MV-4-11 (cell line): Measurements from ENCODE around the gene NFATC2.
A peak's percentile ranks its signal among the peaks of the same experiment; 100 is the strongest.
"Not testable (repeated sequence)": the region's sequence is repeated elsewhere in the genome, so short reads cannot be mapped to it uniquely, and the experiment has no call there.

Experiments
- DNase-seq: peaks from one replicate; lab custom pipeline; 2025; lab: John Stamatoyannopoulos, UW

NFATC2 gene

DNA sequence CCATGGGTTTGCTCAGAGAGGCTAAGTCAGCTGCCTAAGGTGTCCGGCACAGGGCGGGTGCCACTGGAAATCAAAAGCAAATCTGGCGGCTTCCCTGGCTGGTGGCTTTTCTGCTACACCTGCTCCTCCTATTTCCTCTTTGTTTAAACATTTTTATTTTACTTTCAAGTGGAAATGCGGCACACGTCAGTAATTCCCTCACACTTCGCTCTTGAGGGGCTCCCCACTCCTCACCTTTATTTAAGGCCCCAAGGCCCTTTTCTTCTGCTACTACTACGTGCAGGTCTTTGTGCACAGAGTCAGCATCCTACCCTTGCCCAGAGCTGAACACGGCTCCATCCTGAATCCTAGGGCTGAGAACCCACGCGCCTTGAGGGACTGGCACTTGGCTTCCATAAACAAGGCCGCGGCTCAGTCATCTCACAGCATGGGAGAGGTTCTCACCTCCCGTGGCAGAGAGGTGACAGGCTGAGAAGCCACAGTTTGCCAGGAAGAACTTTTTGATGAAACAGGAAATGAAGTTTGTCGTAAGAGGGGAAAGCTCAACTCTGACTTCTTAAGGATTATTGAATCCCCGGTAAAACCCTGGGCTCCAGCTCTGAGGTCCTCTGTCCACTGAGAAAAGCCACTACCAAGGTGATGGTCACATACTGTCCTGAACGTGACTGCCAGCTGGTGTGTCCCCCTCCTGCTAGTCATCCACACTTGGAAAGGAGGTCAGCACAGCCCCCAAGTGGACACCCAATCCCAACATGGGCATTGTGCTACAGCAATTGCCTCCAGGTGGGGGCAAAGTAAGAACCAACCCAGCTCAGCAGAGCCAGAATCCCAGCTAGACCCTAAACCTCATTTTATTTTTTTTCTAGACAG, 48.0 kb downstream of the NFATC2 start:
- DNase-seq = no peak

DNA sequence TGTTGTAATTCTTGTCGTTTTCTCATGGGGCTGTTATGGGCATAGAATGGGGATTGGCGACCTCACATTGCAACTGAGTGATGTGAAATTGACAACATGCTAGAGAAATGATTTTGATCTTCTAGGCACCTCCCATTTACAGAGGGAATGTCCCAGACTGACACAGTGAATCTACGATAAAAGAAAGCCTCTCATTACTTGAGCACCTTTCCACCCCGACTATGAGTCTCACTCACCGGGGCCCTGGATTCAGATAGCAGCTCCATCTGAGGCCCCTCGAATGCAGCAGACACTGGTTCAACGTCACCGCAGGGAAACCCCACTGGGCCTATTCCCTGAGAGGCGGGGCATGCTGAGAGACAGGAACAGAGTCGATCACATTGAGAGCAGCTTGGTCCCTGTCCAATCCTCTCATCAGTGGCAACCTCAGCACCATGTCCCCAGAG, 49.1 kb downstream of the NFATC2 start:
- no peak for DNase-seq

DNA sequence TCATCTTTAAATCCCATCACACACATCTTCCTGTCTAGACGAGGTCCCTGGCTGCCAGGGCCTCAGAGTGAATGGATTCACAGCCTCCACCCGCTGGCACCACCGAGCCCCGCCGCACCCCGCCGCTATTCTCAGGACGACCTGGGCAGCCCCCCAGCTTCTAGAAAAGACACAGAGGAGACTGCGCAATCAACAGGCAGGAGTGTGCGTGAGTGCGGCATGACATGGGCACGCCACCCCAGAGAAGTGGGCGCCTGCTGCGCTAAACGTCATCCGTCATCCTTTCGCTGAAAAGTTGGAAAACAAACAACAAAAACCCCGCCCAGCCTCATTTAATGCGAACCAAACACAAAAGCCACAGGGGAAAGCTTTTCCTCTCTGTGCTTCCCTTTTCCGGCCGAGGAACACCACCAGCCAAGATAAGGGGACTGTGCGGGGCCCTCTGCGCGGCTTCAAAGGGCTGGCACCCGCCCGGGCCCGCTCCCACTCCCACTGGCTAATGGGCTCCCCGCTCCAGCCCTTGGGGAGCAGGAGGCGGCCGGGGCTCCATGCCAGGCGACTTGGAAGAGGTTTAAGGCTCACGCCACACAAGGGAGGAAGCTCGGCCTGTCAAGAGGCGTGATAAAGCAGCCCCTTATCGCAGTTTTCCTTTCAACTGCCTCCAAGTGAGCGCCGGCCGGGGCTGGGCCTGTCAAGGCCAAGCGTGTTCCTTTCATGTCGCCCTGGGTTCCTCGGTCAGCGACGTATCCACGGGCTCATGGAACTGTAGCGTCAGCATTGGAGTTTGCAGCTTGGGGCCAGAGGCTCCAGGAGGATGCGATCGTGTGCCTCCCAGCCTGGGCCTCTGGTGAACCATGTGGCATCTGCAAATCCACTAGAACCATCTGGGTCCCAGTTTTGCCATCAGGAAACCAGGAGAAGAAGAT, 50.1 kb downstream of the NFATC2 start:
- DNase-seq = peak; percentile 6

DNA sequence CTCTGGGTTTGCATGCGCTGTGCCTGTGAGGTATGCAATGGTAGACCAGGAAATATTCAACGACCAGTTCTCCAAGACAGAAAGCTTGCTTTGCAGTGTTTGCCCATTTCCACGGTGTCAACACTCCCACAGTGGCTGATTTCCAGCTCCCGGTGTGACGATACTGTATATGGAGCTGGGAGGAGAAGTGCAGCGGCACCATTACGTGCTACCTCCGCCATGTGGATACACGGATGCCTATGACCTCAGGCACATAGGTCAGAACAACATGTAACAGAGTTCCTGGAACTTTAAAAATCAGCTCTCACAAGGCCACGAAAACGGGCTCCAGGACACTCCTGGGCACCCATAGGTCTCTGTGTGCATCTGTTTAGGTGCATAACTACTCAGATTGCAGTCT, 51.1 kb downstream of the NFATC2 start:
- no peak for DNase-seq

DNA sequence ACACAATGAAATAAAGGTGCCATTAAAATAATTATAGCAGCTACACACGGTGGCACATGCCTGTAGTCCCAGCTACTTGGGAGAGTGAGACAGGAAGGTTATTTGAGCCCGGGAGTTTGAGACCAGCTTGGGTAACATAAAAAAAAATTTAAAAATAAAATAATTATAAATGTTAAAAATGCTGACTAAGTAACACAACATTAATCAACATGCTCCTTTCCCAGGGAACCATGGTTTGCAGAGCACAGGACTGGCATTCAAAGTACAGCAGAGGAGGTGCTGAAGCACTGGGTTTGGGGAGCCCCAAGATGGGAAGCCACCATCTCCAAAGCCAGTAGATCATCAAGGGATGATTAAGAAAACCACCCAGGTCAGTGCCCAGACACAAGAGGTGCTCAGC, 51.9 kb downstream of the NFATC2 start:
- no peak for DNase-seq

DNA sequence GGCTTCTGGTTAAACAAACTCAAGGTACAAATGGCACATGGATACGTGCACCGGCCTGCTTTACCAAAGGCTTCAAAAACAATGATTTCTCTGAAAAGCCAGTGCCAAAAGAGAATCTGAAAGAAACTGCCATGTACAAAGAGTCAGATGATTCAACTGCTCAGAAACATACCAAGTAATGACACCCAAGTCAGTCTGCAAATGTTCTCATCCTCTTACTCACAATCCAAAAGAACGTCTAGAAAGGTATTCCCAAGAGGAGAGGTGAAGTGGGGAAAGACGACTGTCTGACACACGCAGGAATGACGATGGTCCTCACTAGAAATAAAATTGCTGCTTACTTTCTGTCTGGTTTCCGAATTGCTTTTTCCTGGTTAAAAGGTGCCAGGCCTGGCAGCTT, 52.9 kb downstream of the NFATC2 start:
- DNase-seq = no peak

DNA sequence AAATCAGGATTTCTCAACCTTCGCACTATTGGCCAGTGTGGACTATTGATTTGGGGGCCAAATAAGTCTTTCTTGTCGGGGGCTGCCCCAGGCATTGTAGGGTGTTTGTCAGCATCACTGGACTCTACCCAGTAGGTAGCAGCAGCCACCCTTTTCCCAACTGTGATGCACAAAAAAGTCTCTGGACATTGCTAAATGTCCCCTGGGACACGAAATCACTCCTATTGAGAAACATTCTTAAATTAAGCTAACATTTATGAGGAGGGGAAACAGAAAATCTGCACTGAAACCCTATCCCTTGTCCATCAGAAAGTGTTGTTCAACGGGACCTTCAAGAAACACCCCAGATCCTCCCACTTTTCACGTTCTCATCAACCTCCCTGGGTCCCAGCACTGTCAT, 54.2 kb downstream of the NFATC2 start:
- no peak for DNase-seq

DNA sequence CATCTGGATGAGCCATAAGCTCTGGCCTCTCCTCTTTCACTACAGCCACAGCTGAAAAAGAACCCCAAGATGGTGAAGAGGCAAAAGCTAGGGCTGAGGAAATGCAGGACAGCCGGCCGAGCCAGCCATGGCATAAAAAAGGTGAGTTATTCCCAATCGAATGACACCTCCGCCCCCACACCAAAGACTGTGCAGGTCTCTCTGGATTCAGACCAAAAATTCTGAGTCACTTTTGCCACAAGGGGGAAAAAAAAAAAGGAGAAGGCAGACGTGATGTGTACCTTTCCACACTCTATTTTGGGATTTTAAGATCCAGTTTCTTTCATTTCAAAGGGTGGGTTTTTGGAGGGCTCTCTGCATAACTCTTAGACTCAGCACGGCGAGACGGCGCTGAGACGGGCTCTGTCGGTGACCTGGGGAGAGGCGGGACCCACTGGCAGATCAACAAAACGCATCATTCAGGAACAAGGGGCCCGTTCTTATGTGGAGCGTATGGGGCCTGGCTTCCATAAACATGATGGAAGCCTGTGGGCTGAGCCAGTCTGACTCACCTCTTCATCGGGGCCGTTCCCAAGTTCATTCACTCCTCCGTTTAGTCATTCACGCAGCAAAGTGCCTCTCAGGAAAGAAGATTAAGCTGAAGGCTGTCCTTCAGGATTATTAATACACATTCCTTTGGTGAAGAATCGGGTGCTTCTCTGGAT, 54.8 kb downstream of the NFATC2 start:
- no peak for DNase-seq

DNA sequence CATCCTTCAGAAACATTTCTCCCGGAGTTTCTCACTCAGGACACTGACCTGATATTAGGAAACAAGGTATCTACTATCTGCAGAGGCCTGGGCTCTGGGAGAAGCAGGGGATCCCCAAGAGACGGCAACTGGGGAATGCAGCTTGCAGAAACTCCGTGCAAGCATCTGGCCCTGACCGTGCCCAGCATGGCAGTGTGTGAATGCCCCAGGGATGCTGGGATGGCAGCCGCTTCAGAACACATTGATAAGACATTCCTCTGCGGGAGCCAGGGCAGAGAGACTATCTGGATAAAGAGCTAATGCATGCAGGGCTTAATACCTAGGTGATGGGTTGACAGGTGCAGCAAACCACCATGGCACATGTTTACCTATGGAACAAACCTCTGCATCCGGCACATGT, 55.4 kb downstream of the NFATC2 start:
- no peak for DNase-seq

DNA sequence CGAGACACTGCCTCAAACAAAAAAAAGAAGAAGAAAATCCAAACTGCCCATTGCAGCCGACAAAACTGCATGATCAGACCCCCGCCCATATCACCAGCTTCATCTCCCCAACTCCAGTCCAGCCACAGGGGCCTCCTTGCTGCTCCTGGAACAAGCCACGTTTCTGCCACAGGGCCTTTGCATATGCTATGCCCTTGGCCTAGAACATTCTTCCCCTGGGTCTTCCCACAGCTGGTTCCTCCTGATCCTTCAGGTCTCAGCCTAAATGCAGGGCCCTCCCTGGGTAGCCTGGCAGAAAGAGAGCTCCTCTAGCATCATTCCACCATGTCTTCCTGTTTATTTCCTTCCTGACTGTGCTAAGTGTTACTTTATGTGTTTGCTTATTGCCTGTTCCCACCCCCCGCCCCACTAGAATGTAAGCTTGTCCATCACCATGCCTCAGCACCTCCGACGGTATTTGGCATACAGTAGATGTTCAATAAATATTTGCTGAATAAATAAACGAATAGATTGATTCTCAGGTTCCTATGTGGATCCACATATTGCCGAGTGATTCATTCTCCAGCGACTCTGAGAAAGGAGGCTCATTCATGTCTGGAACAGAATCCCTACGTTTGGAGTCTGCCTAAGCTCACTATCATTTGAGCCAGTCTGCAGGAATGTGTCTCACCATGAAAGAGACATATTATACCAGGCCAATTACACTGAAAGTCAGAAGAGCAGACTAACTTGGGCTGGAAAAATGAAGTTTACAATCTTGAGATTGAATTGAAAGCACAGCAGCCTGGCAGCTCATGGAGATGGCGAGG, 56.1 kb downstream of the NFATC2 start:
- DNase-seq = no peak

DNA sequence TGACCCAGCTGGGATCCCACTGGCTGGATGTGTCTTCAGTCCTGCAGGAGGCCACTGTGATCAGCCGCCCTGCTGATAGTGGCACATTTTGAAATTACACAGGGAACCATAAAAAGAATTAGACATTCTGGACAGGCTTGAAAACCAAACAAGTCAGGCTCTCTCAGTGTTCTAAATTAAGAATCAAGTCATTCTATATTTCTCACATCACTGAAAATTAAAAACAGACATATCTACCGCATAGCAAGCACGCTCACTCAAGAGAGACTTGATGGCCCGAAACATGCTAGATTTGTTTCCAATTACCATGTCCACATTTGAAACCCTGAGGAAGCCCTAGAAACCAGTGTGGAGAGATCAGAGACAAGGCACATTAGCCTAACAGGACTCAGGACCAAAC, 57.7 kb downstream of the NFATC2 start:
- DNase-seq = no peak

DNA sequence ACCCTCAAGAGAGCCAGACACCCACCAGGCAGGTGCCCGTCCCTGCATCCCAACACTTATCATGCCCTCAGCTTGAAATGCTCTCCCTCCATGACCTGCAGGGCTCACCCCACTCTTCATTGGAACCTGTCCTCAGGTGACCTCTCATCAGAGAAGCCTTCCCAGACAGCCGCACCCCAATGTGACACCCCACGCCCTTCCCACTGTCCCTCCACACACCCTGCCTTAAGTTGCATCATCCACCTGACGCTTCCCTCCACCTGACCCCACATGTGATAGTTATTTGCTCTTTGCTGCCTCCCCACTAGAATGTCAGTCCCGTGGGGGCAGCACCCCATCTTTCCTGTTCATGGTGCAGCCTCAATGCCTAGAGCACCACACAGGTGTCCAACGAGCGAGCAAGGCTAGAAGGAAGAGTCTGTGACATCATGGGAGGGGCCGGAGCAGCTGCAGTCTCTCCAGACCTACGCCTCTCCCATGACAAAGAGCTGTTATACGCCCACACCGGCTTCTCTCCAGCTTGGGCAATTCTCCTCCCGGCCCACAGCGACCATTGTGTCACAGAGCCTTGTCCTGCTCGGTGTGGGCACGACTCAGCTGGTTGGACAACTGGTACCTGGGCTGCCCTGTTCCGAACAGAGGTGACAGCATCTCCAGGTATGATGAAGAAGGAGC, 58.2 kb downstream of the NFATC2 start:
- DNase-seq = no peak

DNA sequence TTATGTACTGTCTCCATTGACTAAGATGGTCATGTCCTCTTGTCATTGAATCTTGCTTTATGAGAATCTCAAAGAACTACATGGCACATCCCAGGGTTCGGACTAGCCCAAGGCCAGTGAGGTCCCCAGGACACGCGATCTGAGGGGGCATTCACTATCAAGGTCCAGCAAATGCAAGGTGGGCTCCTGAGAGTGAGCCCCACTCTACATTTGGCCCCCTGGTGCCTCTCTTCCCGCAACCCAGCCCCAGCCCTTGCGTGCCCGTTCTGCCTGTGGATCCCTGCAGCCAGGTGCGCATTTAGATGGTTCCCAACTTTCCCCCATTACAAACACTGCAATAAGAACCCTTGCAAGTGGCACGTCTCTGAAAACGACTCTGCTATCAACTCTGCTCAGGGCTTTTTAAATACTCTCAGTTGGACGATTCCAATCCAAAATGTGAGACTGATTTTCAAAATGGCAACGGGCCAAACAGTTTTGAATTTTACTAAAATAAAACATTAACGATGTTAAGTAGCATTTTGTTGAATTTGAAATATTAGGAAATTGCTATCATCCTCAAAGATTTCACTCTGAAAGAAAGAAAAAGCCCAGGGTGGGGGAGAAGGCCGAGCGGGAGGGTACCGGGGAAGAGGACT, 59.6 kb downstream of the NFATC2 start:
- DNase-seq = no peak

DNA sequence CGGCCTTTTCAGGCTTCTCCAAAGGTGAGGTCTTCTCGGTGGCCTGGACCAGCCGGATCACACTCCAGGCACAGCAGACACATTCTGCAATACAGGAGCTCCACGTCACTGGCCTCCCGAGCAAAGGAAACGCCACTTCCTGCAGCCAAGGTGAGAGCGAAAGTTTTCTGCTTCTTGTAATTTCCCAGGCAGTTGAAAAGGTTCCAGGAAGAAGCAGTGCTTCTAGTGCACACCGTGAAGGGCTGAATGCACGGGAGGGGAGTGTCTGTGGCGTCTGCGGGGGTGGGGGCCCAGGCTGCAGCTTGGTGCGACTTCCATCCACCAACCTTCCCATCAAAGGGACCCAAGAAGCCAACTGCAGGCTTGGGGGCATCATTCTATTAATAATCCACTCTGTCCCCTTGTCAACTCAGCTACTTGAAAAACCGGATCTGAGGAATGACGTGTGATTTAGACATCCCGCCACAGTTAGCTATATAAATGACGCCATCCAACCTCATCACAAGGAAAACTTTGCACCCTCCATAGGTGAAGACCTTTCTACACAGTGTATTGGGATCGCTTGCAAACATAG, 61.1 kb downstream of the NFATC2 start:
- DNase-seq = no peak

DNA sequence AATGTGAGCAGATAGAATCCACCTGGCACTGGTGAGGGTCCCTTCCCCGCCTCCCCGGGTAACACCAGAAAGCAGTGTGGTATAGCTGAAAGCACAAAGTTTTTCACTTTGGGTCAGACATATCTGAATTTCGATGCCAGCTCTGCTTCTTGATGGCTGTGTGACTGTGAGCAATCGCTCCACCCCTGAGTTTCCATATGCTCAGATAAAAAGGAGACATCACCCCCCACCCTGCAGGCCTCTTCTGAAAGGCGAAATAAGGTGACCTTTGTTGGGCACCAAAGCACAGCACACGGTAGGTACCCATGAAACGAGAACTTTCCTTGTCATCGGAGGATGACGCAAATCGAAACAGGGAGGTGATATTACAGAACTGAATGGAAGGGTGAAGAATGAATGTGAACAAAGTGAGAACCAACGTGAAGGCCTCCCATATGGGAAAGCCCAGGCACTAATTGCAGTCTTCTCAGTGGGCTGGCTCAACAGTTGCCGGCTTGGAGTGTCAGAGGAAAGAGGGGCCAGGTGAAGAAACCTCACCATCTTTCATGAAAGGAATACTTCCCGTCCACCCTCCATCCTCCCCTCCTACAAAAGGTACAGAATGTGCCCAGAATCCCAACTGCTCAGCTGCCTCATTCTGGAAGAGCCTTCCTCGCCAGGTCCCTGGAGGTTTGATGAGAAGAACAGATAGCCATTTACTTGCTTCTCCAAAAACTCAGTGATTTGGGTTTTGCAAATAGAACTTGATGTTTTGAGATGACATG, 61.8 kb downstream of the NFATC2 start:
- DNase-seq = no peak

DNA sequence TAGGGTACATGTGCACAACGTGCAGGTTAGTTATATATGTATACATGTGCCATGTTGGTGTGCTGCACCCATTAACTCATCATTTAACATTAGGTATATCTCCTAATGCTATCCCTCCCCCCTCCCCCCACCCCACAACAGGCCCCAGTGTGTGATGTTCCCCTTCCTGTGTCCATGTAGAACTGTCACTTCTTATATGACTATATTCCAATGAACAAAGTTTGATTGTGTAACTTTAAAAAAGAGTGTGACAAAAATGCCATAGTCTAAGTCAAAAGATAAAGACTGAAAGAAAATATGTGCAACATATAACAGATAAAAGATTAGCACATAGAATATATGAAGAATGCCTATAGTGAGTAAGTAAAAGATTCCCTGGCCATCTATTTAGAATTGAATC, 66.4 kb downstream of the NFATC2 start:
- not testable (repeated sequence) for DNase-seq

DNA sequence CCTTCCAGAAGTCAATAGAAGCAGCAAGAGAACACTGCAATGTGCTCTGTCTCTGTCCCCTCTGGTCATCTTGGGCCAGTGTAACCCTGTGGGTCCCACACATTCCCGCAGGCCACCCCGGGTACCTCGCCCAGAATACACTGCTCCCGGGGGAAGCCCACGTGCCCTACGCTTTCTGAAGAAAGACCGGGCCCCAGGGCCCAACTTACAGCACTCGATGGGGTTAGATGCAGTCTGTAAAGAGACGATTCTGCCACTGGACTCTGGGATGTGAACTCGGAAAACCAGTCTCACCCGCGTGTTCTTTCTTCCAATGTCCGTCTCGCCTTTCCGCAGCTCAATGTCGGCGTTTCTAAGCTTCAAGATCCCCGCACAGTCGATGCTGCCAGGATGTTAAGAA, 68.7 kb downstream of the NFATC2 start:
- DNase-seq = no peak

DNA sequence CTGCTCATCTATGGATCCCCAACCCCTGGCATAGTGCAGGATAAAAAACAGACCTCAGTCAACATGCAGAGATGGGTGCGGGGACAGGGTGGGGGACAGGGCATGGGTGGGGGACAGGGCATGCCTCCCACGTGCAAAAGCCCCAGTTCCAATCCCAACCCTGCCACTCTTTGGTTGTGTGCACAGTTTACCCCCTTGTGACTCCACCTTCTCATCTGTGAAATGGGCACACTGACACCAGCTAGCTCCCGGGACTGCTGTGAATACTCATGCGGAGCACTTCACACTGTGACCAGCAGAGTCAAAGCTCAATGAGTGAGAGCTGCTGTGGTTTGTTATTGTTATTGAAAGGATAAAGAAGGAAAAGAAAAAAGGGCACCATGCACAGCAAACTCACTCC, 69.3 kb downstream of the NFATC2 start:
- no peak for DNase-seq

DNA sequence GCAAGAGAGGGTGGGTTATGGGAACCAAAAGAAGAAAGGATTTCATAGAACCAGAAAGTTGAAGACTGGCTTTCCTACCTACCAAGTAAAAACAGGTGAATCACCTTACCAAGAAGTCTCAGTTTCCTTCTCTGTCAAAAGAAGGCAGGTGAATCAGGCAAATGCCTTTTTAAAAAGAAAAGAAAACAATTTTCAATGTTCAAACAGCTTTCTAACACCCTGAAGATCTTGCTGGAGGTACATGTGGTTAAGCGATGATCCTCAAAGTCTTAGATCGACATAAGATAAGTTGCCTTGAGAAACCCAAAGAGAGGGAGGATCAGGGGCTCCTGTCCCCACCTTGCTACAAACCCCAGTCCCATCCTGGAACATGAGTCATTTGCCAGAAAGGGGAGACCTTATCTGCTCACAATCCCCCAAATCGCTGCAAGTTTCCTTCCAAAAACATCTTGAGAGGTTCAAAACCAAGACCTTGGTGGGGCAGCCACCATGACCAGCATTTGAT, 71.6 kb downstream of the NFATC2 start:
- DNase-seq = no peak
